D721Med (cell line): ENCODE data around the gene HECA.
"Not testable (repeated sequence)": the region's sequence is repeated elsewhere in the genome, so short reads cannot be mapped to it uniquely, and the experiment has no call there.

Experiments used
- DNase-seq: peaks from one replicate; pipeline ENCODE4 v3.0.0; 2011; ENCODE audit warnings: low spot score; ENCODE audit not compliant: insufficient read length
- FAIRE-seq: peaks from 2 replicates; lab custom pipeline; 2011; peaks lifted over from hg19 to GRCh38; lab: Jason Lieb, UNC
- TF ChIP-seq, protein P1 (sequence below): IDR thresholded peaks from 2 replicates; pipeline ENCODE4 v1.5.1; 2012; ENCODE audit warnings: mild to moderate bottlenecking, control low read depth; ENCODE audit not compliant: insufficient read depth; ENCODE audit errors: missing control alignments

HECA gene

GRCh38 chr6:139152088-139152891 is 17.4 kb downstream of the HECA start:
- no peak for DNase-seq
- FAIRE-seq: peak; percentile 78
- TF ChIP-seq, protein P1, sequence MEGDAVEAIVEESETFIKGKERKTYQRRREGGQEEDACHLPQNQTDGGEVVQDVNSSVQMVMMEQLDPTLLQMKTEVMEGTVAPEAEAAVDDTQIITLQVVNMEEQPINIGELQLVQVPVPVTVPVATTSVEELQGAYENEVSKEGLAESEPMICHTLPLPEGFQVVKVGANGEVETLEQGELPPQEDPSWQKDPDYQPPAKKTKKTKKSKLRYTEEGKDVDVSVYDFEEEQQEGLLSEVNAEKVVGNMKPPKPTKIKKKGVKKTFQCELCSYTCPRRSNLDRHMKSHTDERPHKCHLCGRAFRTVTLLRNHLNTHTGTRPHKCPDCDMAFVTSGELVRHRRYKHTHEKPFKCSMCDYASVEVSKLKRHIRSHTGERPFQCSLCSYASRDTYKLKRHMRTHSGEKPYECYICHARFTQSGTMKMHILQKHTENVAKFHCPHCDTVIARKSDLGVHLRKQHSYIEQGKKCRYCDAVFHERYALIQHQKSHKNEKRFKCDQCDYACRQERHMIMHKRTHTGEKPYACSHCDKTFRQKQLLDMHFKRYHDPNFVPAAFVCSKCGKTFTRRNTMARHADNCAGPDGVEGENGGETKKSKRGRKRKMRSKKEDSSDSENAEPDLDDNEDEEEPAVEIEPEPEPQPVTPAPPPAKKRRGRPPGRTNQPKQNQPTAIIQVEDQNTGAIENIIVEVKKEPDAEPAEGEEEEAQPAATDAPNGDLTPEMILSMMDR: no peak

- TF ChIP-seq, protein P1: no peak
- FAIRE-seq: no peak
- no peak for DNase-seq
Observed at GRCh38 chr6:139152892-139153271, 18.0 kb downstream of the HECA start.

DNA sequence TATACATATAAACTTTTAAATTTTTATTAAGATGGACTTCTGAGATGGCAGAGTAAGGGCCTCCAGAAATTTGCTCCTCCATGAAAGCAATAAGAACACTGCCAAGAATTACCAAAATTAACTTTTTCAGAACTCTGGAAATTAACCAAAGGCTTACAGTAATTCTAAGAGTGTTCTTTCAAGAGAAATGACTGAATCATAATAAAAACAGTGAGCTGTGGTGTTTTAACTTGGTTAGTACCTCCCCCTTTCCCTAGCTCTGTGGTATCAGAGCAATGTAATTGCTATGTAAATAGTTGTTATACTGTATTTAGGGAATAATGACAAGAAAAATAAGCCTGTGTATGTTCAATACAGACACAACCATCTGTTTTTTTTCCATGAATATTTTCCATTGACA is 19.0 kb downstream of the HECA start:
- TF ChIP-seq, protein P1: no peak
- DNase-seq (no peak), FAIRE-seq (no peak)

DNA sequence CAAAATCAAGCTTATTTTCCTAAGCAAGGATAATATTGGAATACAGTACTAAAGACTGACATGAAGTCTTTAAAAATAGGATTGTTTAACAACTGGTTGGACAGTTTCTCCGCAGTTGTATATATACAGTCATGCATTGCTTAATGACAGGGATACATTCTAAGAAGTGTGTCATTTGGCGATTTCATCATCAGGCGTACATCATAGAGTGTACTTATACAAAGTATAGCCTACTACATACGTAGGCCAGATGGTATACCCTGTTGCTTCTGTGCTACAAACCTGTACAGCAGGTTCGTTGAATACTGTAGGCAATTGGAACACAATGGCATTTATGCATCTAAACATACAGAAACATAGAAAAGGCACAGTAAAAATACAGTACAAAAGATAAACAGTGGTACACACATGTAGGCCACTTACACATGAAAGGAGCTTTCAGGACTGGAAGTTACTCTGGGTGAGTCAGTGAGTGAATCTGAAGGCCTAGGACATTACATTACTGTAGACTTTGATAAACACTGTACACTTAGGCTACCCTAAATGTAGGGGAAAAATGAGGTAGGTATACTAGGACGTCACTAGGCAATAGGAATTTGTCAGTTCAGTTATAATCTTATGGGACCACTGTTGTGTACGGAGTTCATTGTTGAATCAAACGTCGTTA is 20.1 kb downstream of the HECA start:
- DNase-seq (no peak), FAIRE-seq (no peak)
- TF ChIP-seq, protein P1: no peak

- no peak for FAIRE-seq
- DNase-seq: no peak
- TF ChIP-seq, protein P1: no peak
Observed at GRCh38 chr6:139156102-139156501, 21.2 kb downstream of the HECA start.

GRCh38 chr6:139156551-139156950 is 21.7 kb downstream of the HECA start:
- TF ChIP-seq, protein P1: no peak
- DNase-seq (no peak), FAIRE-seq (no peak)

- not testable (repeated sequence) for FAIRE-seq, DNase-seq
Observed at GRCh38 chr6:139157086-139157485, 22.2 kb downstream of the HECA start.
